Measurements from ENCODE around the gene TBC1D32.
"Not testable (repeated sequence)": the region's sequence is repeated elsewhere in the genome, so short reads cannot be mapped to it uniquely, and the experiment has no call there.

The TBC1D32 gene

GRCh38 chr6:121309768-121310469 is 24.4 kb downstream of the TBC1D32 start:
- DNase-seq: no peak
- TF ChIP-seq POLR2A (IDR thresholded peaks at IDR 0.05; ENCODE audit: low read length) (no peak), GATA1 (IDR thresholded peaks at IDR 0.05; ENCODE audit: low read depth, low read length) (no peak)

GRCh38 chr6:121305957-121306607 is 28.2 kb downstream of the TBC1D32 start:
- DNase-seq: peak; percentile 25
- TF ChIP-seq GATA1 (IDR thresholded peaks at IDR 0.05; ENCODE audit: low read depth, low read length): no peak
- TF ChIP-seq POLR2A (IDR thresholded peaks at IDR 0.05; ENCODE audit: low read length): no peak

GRCh38 chr6:121302882-121303281 is 31.4 kb downstream of the TBC1D32 start:
- TF ChIP-seq POLR2A (IDR thresholded peaks at IDR 0.05; ENCODE audit: low read length) (no peak), GATA1 (IDR thresholded peaks at IDR 0.05; ENCODE audit: low read depth, low read length) (no peak)
- DNase-seq: no peak

GRCh38 chr6:121301156-121301555 is 33.1 kb downstream of the TBC1D32 start:
- not testable (repeated sequence) for DNase-seq

GRCh38 chr6:121297694-121298093 is 36.6 kb downstream of the TBC1D32 start:
- TF ChIP-seq POLR2A (IDR thresholded peaks at IDR 0.05; ENCODE audit: low read length): no peak
- TF ChIP-seq GATA1 (IDR thresholded peaks at IDR 0.05; ENCODE audit: low read depth, low read length): no peak
- DNase-seq: no peak

GRCh38 chr6:121285041-121285440 is 49.2 kb downstream of the TBC1D32 start:
- TF ChIP-seq GATA1 (IDR thresholded peaks at IDR 0.05; ENCODE audit: low read depth, low read length) (no peak), POLR2A (IDR thresholded peaks at IDR 0.05; ENCODE audit: low read length) (no peak)
- DNase-seq: no peak

GRCh38 chr6:121274666-121275295 is 59.5 kb downstream of the TBC1D32 start:
- TF ChIP-seq GATA1 (IDR thresholded peaks at IDR 0.05; ENCODE audit: low read depth, low read length) (no peak), POLR2A (IDR thresholded peaks at IDR 0.05; ENCODE audit: low read length) (no peak)
- DNase-seq: no peak

- no peak for TF ChIP-seq POLR2A (IDR thresholded peaks at IDR 0.05; ENCODE audit: low read length)
- no peak for TF ChIP-seq GATA1 (IDR thresholded peaks at IDR 0.05; ENCODE audit: low read depth, low read length)
- DNase-seq: no peak
These were observed 70.5 kb downstream of the TBC1D32 start for GRCh38 chr6:121263742-121264141.

GRCh38 chr6:121260651-121261102 is 73.6 kb downstream of the TBC1D32 start:
- DNase-seq: no peak
- no peak for TF ChIP-seq POLR2A (IDR thresholded peaks at IDR 0.05; ENCODE audit: low read length)
- no peak for TF ChIP-seq GATA1 (IDR thresholded peaks at IDR 0.05; ENCODE audit: low read depth, low read length)

GRCh38 chr6:121247386-121247785 is 86.9 kb downstream of the TBC1D32 start:
- no peak for DNase-seq
- TF ChIP-seq GATA1 (IDR thresholded peaks at IDR 0.05; ENCODE audit: low read depth, low read length) (no peak), POLR2A (IDR thresholded peaks at IDR 0.05; ENCODE audit: low read length) (no peak)

GRCh38 chr6:121242386-121242785 is 91.9 kb downstream of the TBC1D32 start:
- TF ChIP-seq POLR2A (IDR thresholded peaks at IDR 0.05; ENCODE audit: low read length): no peak
- TF ChIP-seq GATA1 (IDR thresholded peaks at IDR 0.05; ENCODE audit: low read depth, low read length): no peak
- no peak for DNase-seq

GRCh38 chr6:121237859-121238258 is 96.4 kb downstream of the TBC1D32 start:
- no peak for DNase-seq
- TF ChIP-seq GATA1 (IDR thresholded peaks at IDR 0.05; ENCODE audit: low read depth, low read length): no peak
- TF ChIP-seq POLR2A (IDR thresholded peaks at IDR 0.05; ENCODE audit: low read length): no peak

GRCh38 chr6:121236984-121237383 is 97.3 kb downstream of the TBC1D32 start:
- no peak for DNase-seq

GRCh38 chr6:121235386-121235785 is 98.9 kb downstream of the TBC1D32 start:
- no peak for TF ChIP-seq GATA1 (IDR thresholded peaks at IDR 0.05; ENCODE audit: low read depth, low read length)
- TF ChIP-seq POLR2A (IDR thresholded peaks at IDR 0.05; ENCODE audit: low read length): no peak
- DNase-seq: no peak

More at GRCh38 chr6:121236984-121237383, 97.3 kb downstream of the TBC1D32 start:
- TF ChIP-seq POLR2A (IDR thresholded peaks at IDR 0.05; ENCODE audit: low read length) (no peak), GATA1 (IDR thresholded peaks at IDR 0.05; ENCODE audit: low read depth, low read length) (no peak)
